ENCODE results near the gene ZMYM1.

- TF ChIP-seq, protein P1, sequence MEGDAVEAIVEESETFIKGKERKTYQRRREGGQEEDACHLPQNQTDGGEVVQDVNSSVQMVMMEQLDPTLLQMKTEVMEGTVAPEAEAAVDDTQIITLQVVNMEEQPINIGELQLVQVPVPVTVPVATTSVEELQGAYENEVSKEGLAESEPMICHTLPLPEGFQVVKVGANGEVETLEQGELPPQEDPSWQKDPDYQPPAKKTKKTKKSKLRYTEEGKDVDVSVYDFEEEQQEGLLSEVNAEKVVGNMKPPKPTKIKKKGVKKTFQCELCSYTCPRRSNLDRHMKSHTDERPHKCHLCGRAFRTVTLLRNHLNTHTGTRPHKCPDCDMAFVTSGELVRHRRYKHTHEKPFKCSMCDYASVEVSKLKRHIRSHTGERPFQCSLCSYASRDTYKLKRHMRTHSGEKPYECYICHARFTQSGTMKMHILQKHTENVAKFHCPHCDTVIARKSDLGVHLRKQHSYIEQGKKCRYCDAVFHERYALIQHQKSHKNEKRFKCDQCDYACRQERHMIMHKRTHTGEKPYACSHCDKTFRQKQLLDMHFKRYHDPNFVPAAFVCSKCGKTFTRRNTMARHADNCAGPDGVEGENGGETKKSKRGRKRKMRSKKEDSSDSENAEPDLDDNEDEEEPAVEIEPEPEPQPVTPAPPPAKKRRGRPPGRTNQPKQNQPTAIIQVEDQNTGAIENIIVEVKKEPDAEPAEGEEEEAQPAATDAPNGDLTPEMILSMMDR (IDR thresholded peaks at IDR 0.05): no peak
- TF ChIP-seq POLR2A (IDR thresholded peaks at IDR 0.05): no peak
Measured at GRCh38 chr1:35032384-35032739, 46.8 kb upstream of the ZMYM1 start.

All from uterus (tissue), 2 donors.